OCI-LY1 (cell line): ENCODE results near the gene TTC23.

Experiments
- H2AFZ ChIP-seq: fragments of 200-600 bp; sonication (generic), shearing (Covaris generic); 2 replicates; pipeline ENCODE4 v1.6.0; 2014; ENCODE audit warnings: antibody characterized with exemption, mild to moderate bottlenecking, low read length
- H3F3A ChIP-seq: fragments of 200-600 bp; sonication (generic), shearing (Covaris generic); 2 replicates; pipeline ENCODE4 v1.6.0; 2014; ENCODE audit warnings: mild to moderate bottlenecking, antibody characterized with exemption, low read length, moderate library complexity; ENCODE audit not compliant: insufficient read depth
- H3K27ac ChIP-seq: fragments of 200-600 bp; sonication (generic); 2 replicates; pipeline ENCODE4 v1.5.1; 2014; ENCODE audit warnings: low read length, mixed run types, mild to moderate bottlenecking, low read depth; ENCODE audit not compliant: poor library complexity, severe bottlenecking
- H3K27me3 ChIP-seq: fragments of 200-600 bp; sonication (generic); 2 replicates; pipeline ENCODE4 v1.6.0; 2014; ENCODE audit warnings: antibody characterized with exemption, mild to moderate bottlenecking, low read length, moderate library complexity; ENCODE audit not compliant: insufficient read depth
- H3K36me3 ChIP-seq: fragments of 200-600 bp; sonication (generic); 2 replicates; pipeline ENCODE4 v1.6.1; 2014; ENCODE audit warnings: mild to moderate bottlenecking, antibody characterized with exemption, low read length, moderate library complexity, mixed read lengths; ENCODE audit not compliant: insufficient read depth
- H3K4me1 ChIP-seq: fragments of 200-600 bp; sonication (generic); 2 replicates; pipeline ENCODE4 v1.5.1; 2014; ENCODE audit warnings: mild to moderate bottlenecking, low read length, moderate library complexity; ENCODE audit not compliant: insufficient read depth, severe bottlenecking
- H3K4me2 ChIP-seq: fragments of 200-600 bp; sonication (generic), shearing (Covaris generic); 2 replicates; pipeline ENCODE4 v1.6.1; 2014; ENCODE audit warnings: low read length
- H3K4me3 ChIP-seq: fragments of 200-600 bp; sonication (generic); 2 replicates; pipeline ENCODE4 v1.5.1; 2014; ENCODE audit warnings: low read length, low read depth, mild to moderate bottlenecking, mixed read lengths; ENCODE audit not compliant: poor library complexity, severe bottlenecking
- H3K79me2 ChIP-seq: fragments of 200-600 bp; shearing (Covaris generic); 2 replicates; pipeline ENCODE4 v1.6.1; 2016; ENCODE audit warnings: mixed run types, low read length, mixed read lengths; ENCODE audit not compliant: insufficient read depth
- H3K9ac ChIP-seq: fragments of 200-600 bp; sonication (generic), shearing (Covaris generic); 2 replicates; pipeline ENCODE4 v1.6.1; 2014; ENCODE audit warnings: mild to moderate bottlenecking, low read length, mixed read lengths
- H3K9me2 ChIP-seq: fragments of 200-600 bp; sonication (generic), shearing (Covaris generic); 2 replicates; pipeline ENCODE4 v1.6.1; 2014; ENCODE audit warnings: low read depth, mild to moderate bottlenecking, low read length, mixed read lengths
- H3K9me3 ChIP-seq: fragments of 200-600 bp; shearing (Covaris generic); 2 replicates; pipeline ENCODE4 v1.6.1; 2014; ENCODE audit warnings: low read length, mixed read lengths
- H4K20me1 ChIP-seq: fragments of 200-600 bp; sonication (generic), shearing (Covaris generic); 2 replicates; pipeline ENCODE4 v1.6.0; 2016; ENCODE audit warnings: mild to moderate bottlenecking, low read length; ENCODE audit not compliant: insufficient read depth
- CTCF ChIP-seq: fragments of 200-600 bp; sonication (generic), shearing (Covaris generic); IDR thresholded peaks from 2 replicates; pipeline ENCODE4 v1.5.1; 2017; ENCODE audit warnings: mild to moderate bottlenecking, antibody characterized with exemption, low read length, moderate library complexity, mixed read lengths
- EZH2 ChIP-seq: fragments of 200-600 bp; sonication (generic), shearing (Covaris generic); IDR thresholded peaks from 2 replicates; pipeline ENCODE4 v1.8.0; 2017; ENCODE audit warnings: borderline replicate concordance, mixed run types, mild to moderate bottlenecking, antibody characterized with exemption, low read length, moderate library complexity, mixed read lengths

Gene TTC23

DNA sequence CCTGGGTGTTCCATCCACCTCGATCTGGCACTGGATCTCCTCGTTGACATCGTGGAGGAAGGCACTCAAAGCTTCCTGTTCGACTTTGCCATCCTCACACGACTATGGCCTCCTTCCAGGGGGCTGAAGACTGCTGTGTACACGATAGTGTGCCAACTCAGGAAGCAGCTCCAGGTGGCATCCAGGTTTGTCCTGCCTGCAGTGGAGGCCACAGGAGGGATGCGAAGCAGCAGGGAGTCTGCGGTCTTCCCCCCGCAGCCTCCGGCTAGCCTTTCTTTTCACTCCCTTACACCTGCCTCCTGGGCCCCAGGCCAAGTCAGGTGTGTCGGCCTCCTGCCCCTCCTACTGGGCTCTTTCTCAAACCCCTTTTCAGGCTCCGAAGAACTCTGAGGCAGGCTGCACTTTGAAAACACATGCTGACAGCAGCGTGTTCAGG is 112.3 kb downstream of the TTC23 start:
- H3K4me2 ChIP-seq = no peak overlapping the region
- no peaks in the 10 kb centered on the region for H3K36me3 ChIP-seq
- no peak overlapping the region for H3K9ac ChIP-seq
- H3K9me2 ChIP-seq = no peaks in the 10 kb centered on the region
- no peaks in the 10 kb centered on the region for H3K4me1 ChIP-seq
- no peaks in the 10 kb centered on the region for H3K9me3 ChIP-seq
- H3K4me3 ChIP-seq = no peak overlapping the region
- H3K79me2 ChIP-seq = no peaks in the 10 kb centered on the region
- TF ChIP-seq EZH2 (no peak), CTCF (no peak)
- no peaks in the 10 kb centered on the region for H3F3A ChIP-seq
- no peaks in the 10 kb centered on the region for H4K20me1 ChIP-seq
- no peak overlapping the region for H3K27ac ChIP-seq
- H3K27me3 ChIP-seq = no peaks in the 10 kb centered on the region
- no peak overlapping the region for H2AFZ ChIP-seq

GRCh38 chr15:99135194-99135593 is 114.2 kb downstream of the TTC23 start:
- H3K36me3 ChIP-seq = no peaks in the 10 kb centered on the region
- no peak overlapping the region for H3K27ac ChIP-seq
- no peaks in the 10 kb centered on the region for H3K4me1 ChIP-seq
- no peaks in the 10 kb centered on the region for H3K9me2 ChIP-seq
- H3K9ac ChIP-seq = no peak overlapping the region
- H4K20me1 ChIP-seq = no peaks in the 10 kb centered on the region
- no peaks in the 10 kb centered on the region for H3F3A ChIP-seq
- H3K79me2 ChIP-seq = no peaks in the 10 kb centered on the region
- no peaks in the 10 kb centered on the region for H3K27me3 ChIP-seq
- TF ChIP-seq EZH2 (no peak), CTCF (no peak)
- no peak overlapping the region for H3K4me3 ChIP-seq
- H2AFZ ChIP-seq = no peak overlapping the region
- no peak overlapping the region for H3K4me2 ChIP-seq
- H3K9me3 ChIP-seq = no peaks in the 10 kb centered on the region

DNA sequence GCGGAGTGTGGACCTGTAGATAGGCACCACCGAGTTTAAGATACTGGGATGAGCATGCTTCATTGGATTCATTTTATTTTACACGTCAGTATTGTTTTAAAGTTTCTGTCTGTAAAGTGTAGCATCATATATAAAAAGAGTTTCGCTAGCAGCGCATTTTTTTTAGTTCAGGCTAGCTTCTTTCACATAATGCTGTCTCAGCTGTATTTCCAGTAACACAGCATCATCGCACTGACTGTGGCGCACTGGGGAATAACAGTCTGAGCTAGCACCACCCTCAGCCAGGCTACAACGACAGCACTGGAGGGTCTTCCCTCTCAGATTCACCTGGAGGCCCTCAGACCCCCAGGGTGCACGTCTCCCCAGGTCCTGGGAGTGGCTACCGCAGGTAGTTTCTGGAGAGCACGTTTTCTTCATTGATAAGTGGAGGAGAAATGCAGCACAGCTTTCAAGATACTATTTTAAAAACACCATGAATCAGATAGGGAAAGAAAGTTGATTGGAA is 115.0 kb downstream of the TTC23 start:
- Histone ChIP-seq H3K27ac (no peak overlapping the region), H3K9me3 (no peaks in the 10 kb centered on the region), H4K20me1 (no peaks in the 10 kb centered on the region), H3K36me3 (no peaks in the 10 kb centered on the region), H2AFZ (no peak overlapping the region), H3K9me2 (no peaks in the 10 kb centered on the region), H3K79me2 (no peaks in the 10 kb centered on the region), H3F3A (no peaks in the 10 kb centered on the region), H3K27me3 (0 out of 2 replicates have a peak, but pooled peaks cover under 1% of the 10 kb centered on the region), H3K4me3 (no peak overlapping the region), H3K9ac (no peak overlapping the region), H3K4me2 (no peak overlapping the region), H3K4me1 (no peaks in the 10 kb centered on the region)
- no peak for TF ChIP-seq CTCF
- TF ChIP-seq EZH2 = no peak
